Measurements from ENCODE around the gene TRPM2.

DNA sequence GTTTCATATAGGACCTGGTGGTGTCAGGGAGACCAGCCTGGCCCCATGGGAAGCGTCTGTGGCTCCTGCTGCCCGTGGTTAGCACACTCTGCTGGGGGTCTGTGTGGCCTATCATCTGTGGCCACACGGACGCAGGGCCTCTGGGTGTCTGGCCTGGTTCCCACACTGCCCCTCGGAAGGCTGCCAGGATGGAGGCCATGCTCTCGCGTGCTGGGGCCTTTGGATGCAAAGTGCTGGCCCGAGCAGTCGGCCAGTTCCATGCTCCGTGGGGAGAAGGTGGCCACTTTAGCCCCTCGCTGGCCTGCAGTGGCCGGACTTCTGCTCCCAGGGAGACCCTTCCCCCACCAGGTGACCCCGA lies 81.1 kb downstream of the TRPM2 start:
- TF ChIP-seq CTCF (IDR thresholded peaks at IDR 0.05 in 2 of 3, conservative IDR thresholded peaks at IDR 0.05 in 1 of 3; ENCODE audit: borderline replicate concordance in 1 of 3, insufficient read depth in 1 of 3, low read depth in 2 of 3, low read length in 2 of 3) (no peak), EZH2 (IDR thresholded peaks at IDR 0.05) (no peak), EGR1 (IDR thresholded peaks at IDR 0.05; ENCODE audit: low read depth) (no peak), EZH2phosphoT487 (IDR thresholded peaks at IDR 0.05; ENCODE audit: borderline replicate concordance) (no peak), ATF3 (IDR thresholded peaks at IDR 0.05) (no peak)
- TF ChIP-seq, protein P1, sequence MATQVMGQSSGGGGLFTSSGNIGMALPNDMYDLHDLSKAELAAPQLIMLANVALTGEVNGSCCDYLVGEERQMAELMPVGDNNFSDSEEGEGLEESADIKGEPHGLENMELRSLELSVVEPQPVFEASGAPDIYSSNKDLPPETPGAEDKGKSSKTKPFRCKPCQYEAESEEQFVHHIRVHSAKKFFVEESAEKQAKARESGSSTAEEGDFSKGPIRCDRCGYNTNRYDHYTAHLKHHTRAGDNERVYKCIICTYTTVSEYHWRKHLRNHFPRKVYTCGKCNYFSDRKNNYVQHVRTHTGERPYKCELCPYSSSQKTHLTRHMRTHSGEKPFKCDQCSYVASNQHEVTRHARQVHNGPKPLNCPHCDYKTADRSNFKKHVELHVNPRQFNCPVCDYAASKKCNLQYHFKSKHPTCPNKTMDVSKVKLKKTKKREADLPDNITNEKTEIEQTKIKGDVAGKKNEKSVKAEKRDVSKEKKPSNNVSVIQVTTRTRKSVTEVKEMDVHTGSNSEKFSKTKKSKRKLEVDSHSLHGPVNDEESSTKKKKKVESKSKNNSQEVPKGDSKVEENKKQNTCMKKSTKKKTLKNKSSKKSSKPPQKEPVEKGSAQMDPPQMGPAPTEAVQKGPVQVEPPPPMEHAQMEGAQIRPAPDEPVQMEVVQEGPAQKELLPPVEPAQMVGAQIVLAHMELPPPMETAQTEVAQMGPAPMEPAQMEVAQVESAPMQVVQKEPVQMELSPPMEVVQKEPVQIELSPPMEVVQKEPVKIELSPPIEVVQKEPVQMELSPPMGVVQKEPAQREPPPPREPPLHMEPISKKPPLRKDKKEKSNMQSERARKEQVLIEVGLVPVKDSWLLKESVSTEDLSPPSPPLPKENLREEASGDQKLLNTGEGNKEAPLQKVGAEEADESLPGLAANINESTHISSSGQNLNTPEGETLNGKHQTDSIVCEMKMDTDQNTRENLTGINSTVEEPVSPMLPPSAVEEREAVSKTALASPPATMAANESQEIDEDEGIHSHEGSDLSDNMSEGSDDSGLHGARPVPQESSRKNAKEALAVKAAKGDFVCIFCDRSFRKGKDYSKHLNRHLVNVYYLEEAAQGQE (IDR thresholded peaks at IDR 0.05; ENCODE audit: low read depth), result no peak
